Measurements from ENCODE around the gene TNFSF12. TPM values are rescaled to one million over a fixed set of nuclear protein-coding genes. Genes with fewer than 3 reads are reported as not detected.

TNFSF12 gene
- total and polyA plus RNA-seq, 7 donors, result 18.0 to 122 (median 60.1) TPM

- Histone ChIP-seq H3K4me1 (no peaks in the 10 kb centered on the region), H3K27ac (no peak overlapping the region), H3K36me3 (peaks cover 11 to 93% (median 54%) of the 10 kb centered on the region in 4 donors), H3K9me3 (no peaks in the 10 kb centered on the region), H3K27me3 (no peaks in the 10 kb centered on the region), H3K4me3 (no peak overlapping the region)
- no peak for DNase-seq
- TF ChIP-seq EP300 (IDR thresholded peaks at IDR 0.05) (no peak), CTCF (IDR thresholded peaks at IDR 0.05) (no peak), POLR2A (IDR thresholded peaks at IDR 0.05) (no peak), POLR2AphosphoS5 (IDR thresholded peaks at IDR 0.05) (no peak)
- intact Hi-C loops (cut with DNase I), result loop anchor here (10.0 kb wide), 1 partner anchor 175 kb away; the partner anchor contains the start of genes TP53 and WRAP53
- WGBS, 2 donors, result 79 to 86% methylated on average over 5 of the region's 5 CpGs
Observed at GRCh38 chr17:7509937-7510336, 38.9 kb upstream of the TNFSF12 start.

- no peaks in the 10 kb centered on the region for H3K27me3 ChIP-seq
- 87 to 88% methylated on average over 10 of the region's 10 CpGs for WGBS, 2 donors
- no peak for DNase-seq
- H3K4me1 ChIP-seq, result no peaks in the 10 kb centered on the region
- intact Hi-C loops (cut with DNase I), result loop anchor here (10.0 kb wide), 1 partner anchor 174 kb away; the partner anchor contains the start of genes TP53 and WRAP53
- TF ChIP-seq POLR2AphosphoS5 (IDR thresholded peaks at IDR 0.05) (no peak), CTCF (IDR thresholded peaks at IDR 0.05) (no peak), EP300 (IDR thresholded peaks at IDR 0.05) (no peak), POLR2A (IDR thresholded peaks at IDR 0.05) (no peak)
- no peak overlapping the region for H3K4me3 ChIP-seq
- H3K27ac ChIP-seq, result no peak overlapping the region
- no peaks in the 10 kb centered on the region for H3K9me3 ChIP-seq
- H3K36me3 ChIP-seq, result peaks cover 11 to 83% (median 52%) of the 10 kb centered on the region in 4 donors
Observed at GRCh38 chr17:7511108-7511507, 37.8 kb upstream of the TNFSF12 start.

- WGBS, 2 donors, result 94% methylated on average over 15 of the region's 15 CpGs
- intact Hi-C loops (cut with DNase I), result loop anchor here (10.0 kb wide), 1 partner anchor 173 kb away; the partner anchor contains the start of genes TP53 and WRAP53
- no peaks in the 10 kb centered on the region for H3K9me3 ChIP-seq
- H3K27me3 ChIP-seq, result no peaks in the 10 kb centered on the region
- no peak for DNase-seq
- peaks cover 8 to 73% (median 52%) of the 10 kb centered on the region in 4 donors for H3K36me3 ChIP-seq
- H3K4me1 ChIP-seq, result no peaks in the 10 kb centered on the region
- no peak for TF ChIP-seq CTCF (IDR thresholded peaks at IDR 0.05)
- no peak for TF ChIP-seq POLR2AphosphoS5 (IDR thresholded peaks at IDR 0.05)
- TF ChIP-seq EP300 (IDR thresholded peaks at IDR 0.05), result no peak
- TF ChIP-seq POLR2A (IDR thresholded peaks at IDR 0.05), result no peak
- H3K27ac ChIP-seq, result no peak overlapping the region
- no peak overlapping the region for H3K4me3 ChIP-seq
Observed at GRCh38 chr17:7512105-7512504, 36.8 kb upstream of the TNFSF12 start.

GRCh38 chr17:7512824-7513540, 35.9 kb upstream of the TNFSF12 start:
- 90 to 92% methylated on average over 20 of the region's 20 CpGs for WGBS, 2 donors
- no peak overlapping the region for H3K4me3 ChIP-seq
- no peaks in the 10 kb centered on the region for H3K9me3 ChIP-seq
- H3K4me1 ChIP-seq, result no peaks in the 10 kb centered on the region
- no peak overlapping the region for H3K27ac ChIP-seq
- intact Hi-C loops (cut with DNase I), result loop anchor here (10.0 kb wide), 1 partner anchor 172 kb away; the partner anchor contains the start of genes TP53 and WRAP53
- peaks cover 8 to 64% (median 48%) of the 10 kb centered on the region in 4 donors for H3K36me3 ChIP-seq
- H3K27me3 ChIP-seq, result no peaks in the 10 kb centered on the region
- DNase-seq, result no peak
- no peak for TF ChIP-seq POLR2A (IDR thresholded peaks at IDR 0.05)
- no peak for TF ChIP-seq EP300 (IDR thresholded peaks at IDR 0.05)
- no peak for TF ChIP-seq POLR2AphosphoS5 (IDR thresholded peaks at IDR 0.05)
- TF ChIP-seq CTCF (IDR thresholded peaks at IDR 0.05), result no peak

Data from sigmoid colon (tissue), 7 donors.